Gastroesophageal sphincter (tissue), 4 donors: ENCODE results near the gene SLFN12L. TPM values are rescaled to one million over a fixed set of nuclear protein-coding genes. Genes with fewer than 3 reads are reported as not detected.
"Not testable (repeated sequence)": the region's sequence is repeated elsewhere in the genome, so short reads cannot be mapped to it uniquely, and the experiment has no call there.

ENCODE experiments used
- ATAC-seq: fragments of 150-250 bp; one replicate; pipeline ENCODE4 v1.9.1; 2016; ENCODE audit warnings: mild to moderate bottlenecking, moderate library complexity
- H3K27ac ChIP-seq, 4 donors: fragments of 200-600 bp; sonication (generic) in 3 of 4; 1 replicate in 3 of 4; 2 replicates in 1 of 4; pipeline ENCODE4 v1.5.1; 2016 to 2019
- H3K27me3 ChIP-seq: fragments of 200-600 bp; sonication (generic); one replicate; pipeline ENCODE4 v1.5.1; 2019
- H3K36me3 ChIP-seq, 2 donors: fragments of 200-600 bp; sonication (generic); one replicate each; pipeline ENCODE4 v1.5.1; 2019; ENCODE audit warnings: control low read depth in 1 of 2
- H3K4me1 ChIP-seq, 3 donors: fragments of 200-600 bp; sonication (generic); 1 replicate in 2 of 3; 2 replicates in 1 of 3; pipeline ENCODE4 v1.5.1; 2016 to 2019; ENCODE audit warnings: control low read depth in 2 of 3
- H3K4me3 ChIP-seq, 2 donors: fragments of 200-600 bp; sonication (generic); one replicate each; pipeline ENCODE4 v1.5.1; 2019; ENCODE audit warnings: mild to moderate bottlenecking in 1 of 2, moderate library complexity in 1 of 2
- H3K9me3 ChIP-seq, 3 donors: fragments of 200-600 bp; sonication (generic); one replicate each; pipeline ENCODE4 v1.5.1; 2017 to 2019; ENCODE audit warnings: control low read depth in 2 of 3
- CTCF ChIP-seq, 4 experiments: fragments of 200-600 bp in 2 of 4; fragments of 450-650 bp in 2 of 4; sonication (generic) in 1 of 4; IDR thresholded peaks; one replicate each; pipeline ENCODE4 v1.5.1; 2017 to 2019; ENCODE audit warnings: antibody characterized with exemption in 4 of 4, mild to moderate bottlenecking in 2 of 4, moderate library complexity in 2 of 4
- EP300 ChIP-seq: sonication (generic); formaldehyde crosslinking; IDR thresholded peaks from one replicate; pipeline ENCODE4 v1.6.1; 2017; ENCODE audit warnings: antibody characterized with exemption, mild to moderate bottlenecking
- POLR2A ChIP-seq, 2 donors: fragments of 450-650 bp; IDR thresholded peaks; one replicate each; pipeline ENCODE4 v1.6.1; 2017; ENCODE audit warnings: antibody characterized with exemption in 2 of 2, mild to moderate bottlenecking in 2 of 2, moderate library complexity in 1 of 2
- POLR2AphosphoS5 ChIP-seq: sonication (generic); formaldehyde crosslinking; IDR thresholded peaks from one replicate; pipeline ENCODE4 v1.6.1; 2017; ENCODE audit warnings: antibody characterized with exemption
- WGBS, 2 donors: methylation state at CpG; one replicate each; pipeline ENCODE4 v1.1.5; 2018; ENCODE audit warnings: low coverage in 1 of 2; 5-methylcytosine and 5-hydroxymethylcytosine counted together
- total RNA-seq, 4 donors: library from RNA; depleted of rRNA; stranded (reverse); fragments of >200 nt; gene quantifications; one replicate each; pipeline ENCODE4 v1.1.0, GENCODE V29; 2016

SLFN12L gene
- total RNA-seq, 4 donors from 2014 or later: 0.17 to 1.9 (median 0.92) TPM

GRCh38 chr17:35577830-35578196 lies 40.3 kb upstream of the SLFN12L start:
- WGBS, 2 donors: 0 to 5% methylated on average over 2 to 8 of the region's 8 CpGs
- Histone ChIP-seq H3K27ac (peak overlapping the region; percentile 74 to 93 (median 88)), H3K36me3 (peaks cover 0 to 31% of the 10 kb centered on the region in 2 donors), H3K4me1 (peaks cover 0 to 24% (median 12%) of the 10 kb centered on the region in 3 donors), H3K9me3 (no peaks in the 10 kb centered on the region), H3K4me3 (peak overlapping the region; percentile 66), H3K27me3 (no peaks in the 10 kb centered on the region)
- ATAC-seq: no peak
- TF ChIP-seq POLR2AphosphoS5 (no peak), CTCF (IDR thresholded peaks at IDR 0.05) (no peak), POLR2A (IDR thresholded peaks at IDR 0.05) (no peak), EP300 (no peak)

GRCh38 chr17:35575759-35576158 lies 38.3 kb upstream of the SLFN12L start:
- H3K9me3 ChIP-seq: no peaks in the 10 kb centered on the region
- peaks cover 0 to 36% of the 10 kb centered on the region in 2 donors for H3K36me3 ChIP-seq
- no peak overlapping the region for H3K4me3 ChIP-seq
- no peaks in the 10 kb centered on the region for H3K27me3 ChIP-seq
- TF ChIP-seq POLR2AphosphoS5 (no peak), POLR2A (IDR thresholded peaks at IDR 0.05) (no peak), CTCF (IDR thresholded peaks at IDR 0.05) (no peak), EP300 (no peak)
- H3K4me1 ChIP-seq: peaks cover 0 to 31% (median 12%) of the 10 kb centered on the region in 3 donors
- no peak for ATAC-seq
- WGBS, 2 donors: 91 to 93% methylated on average over 3 of the region's 3 CpGs
- no peak overlapping the region for H3K27ac ChIP-seq

- Histone ChIP-seq H3K4me3 (no peak overlapping the region), H3K36me3 (peaks cover 0 to 14% of the 10 kb centered on the region in 2 donors), H3K27ac (no peak overlapping the region), H3K27me3 (no peaks in the 10 kb centered on the region), H3K4me1 (peaks cover 0 to 35% (median 19%) of the 10 kb centered on the region in 3 donors), H3K9me3 (no peaks in the 10 kb centered on the region)
- 79 to 94% methylated on average over 2 of the region's 2 CpGs for WGBS, 2 donors
- TF ChIP-seq POLR2AphosphoS5: no peak
- no peak for TF ChIP-seq POLR2A (IDR thresholded peaks at IDR 0.05)
- TF ChIP-seq EP300: no peak
- no peak for TF ChIP-seq CTCF (IDR thresholded peaks at IDR 0.05)
- ATAC-seq: no peak
Measured at GRCh38 chr17:35569405-35569804, 31.9 kb upstream of the SLFN12L start.

GRCh38 chr17:35568561-35568960 lies 31.1 kb upstream of the SLFN12L start:
- Histone ChIP-seq H3K27me3 (no peaks in the 10 kb centered on the region), H3K27ac (peak overlapping the region; percentile 73 to 88 (median 81)), H3K9me3 (no peaks in the 10 kb centered on the region), H3K4me3 (peak overlapping the region; percentile 68 to 85), H3K36me3 (peaks cover 0 to 6% of the 10 kb centered on the region in 2 donors), H3K4me1 (peaks cover 0 to 35% (median 19%) of the 10 kb centered on the region in 3 donors)
- TF ChIP-seq CTCF (IDR thresholded peaks at IDR 0.05): no peak
- TF ChIP-seq POLR2AphosphoS5: no peak
- TF ChIP-seq POLR2A (IDR thresholded peaks at IDR 0.05): no peak
- no peak for TF ChIP-seq EP300
- 17 to 34% methylated on average over 12 to 13 of the region's 15 CpGs for WGBS, 2 donors
- no peak for ATAC-seq

GRCh38 chr17:35566968-35567367 lies 29.5 kb upstream of the SLFN12L start:
- Histone ChIP-seq H3K4me3 (peak overlapping the region in 1 of 2 donors; percentile 68), H3K4me1 (peaks cover 0 to 35% (median 19%) of the 10 kb centered on the region in 3 donors), H3K36me3 (no peaks in the 10 kb centered on the region), H3K27me3 (peaks cover 9% of the 10 kb centered on the region), H3K27ac (peak overlapping the region in 1 of 4 donors; percentile 82), H3K9me3 (no peaks in the 10 kb centered on the region)
- WGBS, 2 donors: 80% methylated on average over 3 to 4 of the region's 11 CpGs
- ATAC-seq: no peak
- TF ChIP-seq POLR2A (IDR thresholded peaks at IDR 0.05): no peak
- no peak for TF ChIP-seq CTCF (IDR thresholded peaks at IDR 0.05)
- TF ChIP-seq POLR2AphosphoS5: no peak
- no peak for TF ChIP-seq EP300

- 85% methylated on average over 13 to 16 of the region's 16 CpGs for WGBS, 2 donors
- H3K4me1 ChIP-seq, ATAC-seq: not testable (repeated sequence)
Measured at GRCh38 chr17:35563181-35563580, 25.7 kb upstream of the SLFN12L start.

More at GRCh38 chr17:35563181-35563580, 25.7 kb upstream of the SLFN12L start:
- H3K27ac ChIP-seq, H3K36me3 ChIP-seq, H3K9me3 ChIP-seq, H3K4me3 ChIP-seq: not testable (repeated sequence)
- peaks cover 26% of the 10 kb centered on the region for H3K27me3 ChIP-seq
